ENCODE results near the gene NDP. TPM values are rescaled to one million over a fixed set of nuclear protein-coding genes. Genes with fewer than 3 reads are reported as not detected.

The NDP gene
- 3.6 TPM for total RNA-seq

GRCh38 chrX:43973249-43974099, at the start of gene NDP:
NDP (minus strand) TSS chrX:43973390; CDS start chrX:43958645, 14,745 bp downstream.
- no peak for DNase-seq

GRCh38 chrX:44022964-44023363, 49.8 kb upstream of the NDP start:
- no peak for DNase-seq

GRCh38 chrX:44020693-44021092, 47.5 kb upstream of the NDP start:
- DNase-seq, result no peak

GRCh38 chrX:44019911-44020310, 46.7 kb upstream of the NDP start:
- DNase-seq, result no peak

- DNase-seq, result no peak
Measured at GRCh38 chrX:44017676-44018075, 44.5 kb upstream of the NDP start.

- DNase-seq, result no peak
Measured at GRCh38 chrX:44016906-44017305, 43.7 kb upstream of the NDP start.

GRCh38 chrX:44012484-44013096, 39.4 kb upstream of the NDP start:
- DNase-seq, result no peak

- no peak for DNase-seq
Measured at GRCh38 chrX:44011506-44011905, 38.3 kb upstream of the NDP start.

GRCh38 chrX:44010626-44011025, 37.4 kb upstream of the NDP start:
- DNase-seq, result no peak

- no peak for DNase-seq
Measured at GRCh38 chrX:44006081-44006480, 32.9 kb upstream of the NDP start.

- no peak for DNase-seq
Measured at GRCh38 chrX:44003975-44004374, 30.8 kb upstream of the NDP start.

- no peak for DNase-seq
Measured at GRCh38 chrX:44002567-44002966, 29.4 kb upstream of the NDP start.

GRCh38 chrX:43998374-43998773, 25.2 kb upstream of the NDP start:
- DNase-seq, result no peak

- no peak for DNase-seq
Measured at GRCh38 chrX:43996491-43996890, 23.3 kb upstream of the NDP start.

GRCh38 chrX:43986083-43986482, 12.9 kb upstream of the NDP start:
- no peak for DNase-seq

- no peak for DNase-seq
Measured at GRCh38 chrX:43985511-43985910, 12.3 kb upstream of the NDP start.

GRCh38 chrX:43978226-43978625, 5.0 kb upstream of the NDP start:
- no peak for DNase-seq

GRCh38 chrX:43976205-43976604, 3.0 kb upstream of the NDP start:
- DNase-seq, result no peak

GRCh38 chrX:43975796-43976195, 2.6 kb upstream of the NDP start:
- no peak for DNase-seq

- no peak for DNase-seq
Measured at GRCh38 chrX:43974741-43975465, 1.7 kb upstream of the NDP start.

GRCh38 chrX:43974100-43974475, 898 bp upstream of the NDP start:
- no peak for DNase-seq

GRCh38 chrX:43971966-43972961, 926 bp downstream of the NDP start:
- no peak for DNase-seq
